Ovary (tissue), 3 donors: ENCODE data around the gene FLRT2.

Source experiments
- CTCF ChIP-seq, 3 donors: fragments of 450-650 bp in 2 of 3; fragments of 200-600 bp in 1 of 3; IDR thresholded peaks; one replicate each; pipeline versions ENCODE4 v1.5.1 to v1.8.0; 2016 to 2022; ENCODE audit warnings: antibody characterized with exemption in 3 of 3, mild to moderate bottlenecking in 1 of 3
- POLR2A ChIP-seq: fragments of 450-650 bp; IDR thresholded peaks from one replicate; pipeline ENCODE4 v1.6.1; 2017; ENCODE audit warnings: antibody characterized with exemption, mild to moderate bottlenecking, moderate library complexity
- donor health status: DM: no; HTN: no; CAD: no.

GRCh38 chr14:85613496-85613895 is 83.6 kb downstream of the FLRT2 start:
- TF ChIP-seq CTCF (IDR thresholded peaks at IDR 0.05): no peak
- TF ChIP-seq POLR2A: no peak
